ENCODE results near the gene ZMYM4. TPM values are rescaled to one million over a fixed set of nuclear protein-coding genes. Genes with fewer than 3 reads are reported as not detected.

The ZMYM4 gene
- total RNA-seq, 1 experiment from 2014 or later = 66.0 TPM

- H2BK15ac ChIP-seq (ENCODE audit: low read depth, low read length) = no peak overlapping the region
- no peak overlapping the region for H3K9ac ChIP-seq (ENCODE audit: extremely low read depth, insufficient read length, low read length)
- no peak overlapping the region for H2BK120ac ChIP-seq (ENCODE audit: low read depth, low read length, poor library complexity, severe bottlenecking)
- no peak overlapping the region for H2BK20ac ChIP-seq (ENCODE audit: low read depth, low read length, poor library complexity, severe bottlenecking)
- Mint-ChIP-seq H3K27me3 (ENCODE audit: low read depth) (no peaks in the 10 kb centered on the region), H3K27ac (no peak overlapping the region), H3K36me3 (ENCODE audit: insufficient read depth in 1 of 3, low read depth in 3 of 3) (peaks cover 44 to 66% (median 64%) of the 10 kb centered on the region in 3 experiments), H3K4me1 (peaks cover 8 to 11% of the 10 kb centered on the region in 2 experiments), H3K4me3 (no peak overlapping the region), H3K9me3 (peaks cover 0 to 3% of the 10 kb centered on the region in 2 experiments; a peak in 2 of 5 replicates)
- H3K4me1 ChIP-seq (ENCODE audit: insufficient read depth, low read length) = no peaks in the 10 kb centered on the region
- H2AK5ac ChIP-seq (ENCODE audit: insufficient read length, low read length) = no peak overlapping the region
- H3K23me2 ChIP-seq (ENCODE audit: insufficient read length, low read depth, low read length, poor library complexity, severe bottlenecking) = no peaks in the 10 kb centered on the region
- no peak overlapping the region for H3K18ac ChIP-seq (ENCODE audit: insufficient read length, low read depth, low read length)
- H3K4me2 ChIP-seq (ENCODE audit: insufficient read depth, insufficient read length, low read length) = no peak overlapping the region
- no peak overlapping the region for H3K14ac ChIP-seq (ENCODE audit: insufficient read depth, low read length)
- H3K79me2 ChIP-seq (ENCODE audit: insufficient read depth, low read length) = no peaks in the 10 kb centered on the region
- H3K56ac ChIP-seq (ENCODE audit: insufficient read length, low read depth, low read length) = no peak overlapping the region
- no peak overlapping the region for H2BK12ac ChIP-seq (ENCODE audit: insufficient read length, low read depth, low read length)
- H4K20me1 ChIP-seq (ENCODE audit: control insufficient read depth, insufficient read depth, insufficient read length) = no peaks in the 10 kb centered on the region
- H4K5ac ChIP-seq (ENCODE audit: insufficient read length, low read depth, low read length) = no peak overlapping the region
- WGBS (ENCODE audit: extremely low coverage, insufficient read length, low lambda C conversion rate) = no CpG with 5 or more reads among the region's 4 CpGs
- no peaks in the 10 kb centered on the region for H3K27me3 ChIP-seq (ENCODE audit: insufficient read depth, low read length)
- no peak overlapping the region for H4K8ac ChIP-seq (replicated peaks; ENCODE audit: insufficient read length, low read depth, low read length)
- no peaks in the 10 kb centered on the region for H3K79me1 ChIP-seq (ENCODE audit: insufficient read depth, low read depth, low read length, poor library complexity, severe bottlenecking)
- H3K9me3 ChIP-seq (ENCODE audit: control insufficient read depth, low read depth, low read length) = no peaks in the 10 kb centered on the region
- no peak overlapping the region for H3K23ac ChIP-seq (ENCODE audit: insufficient read length, low read depth, low read length)
- TF ChIP-seq CTCF (conservative IDR thresholded peaks at IDR 0.05) = no peak
- no peak for DNase-seq
- H2BK5ac ChIP-seq (ENCODE audit: insufficient read length, low read length) = no peak overlapping the region
- no peak overlapping the region for H3T11ph ChIP-seq (ENCODE audit: low read length)
- no peak overlapping the region for H2AFZ ChIP-seq (ENCODE audit: low read length)
- no peak overlapping the region for H3K4ac ChIP-seq (ENCODE audit: low read depth, low read length)
- no peak overlapping the region for H3K27ac ChIP-seq (ENCODE audit: insufficient read length, low read depth, low read length)
- no peak overlapping the region for H4K91ac ChIP-seq (ENCODE audit: insufficient read length, low read depth, low read length)
These were observed 139.2 kb downstream of the ZMYM4 start for GRCh38 chr1:35407743-35408142.

Measured in H9 (cell line).